Natural killer cell (primary cell): Measurements from ENCODE around the gene ZNF786. TPM values are rescaled to one million over a fixed set of nuclear protein-coding genes. Genes with fewer than 3 reads are reported as not detected.

ENCODE experiments used
- ATAC-seq, 3 donors: fragments of 150-1000 bp in 2 of 3; fragments of 200-7000 bp in 1 of 3; cut with Tn5 transposase; 1 replicate in 1 of 3; 2 replicates in 2 of 3; pipeline ENCODE4 v1.10.0; 2021; ENCODE audit warnings: mild to moderate bottlenecking in 2 of 3, moderate library complexity in 2 of 3
- DNase-seq, 2 donors: peaks; one replicate each; pipeline versions ENCODE4 v3.0.0 to v3.0.0-alpha.2; 2013 to 2021; ENCODE audit warnings: mixed read lengths in 1 of 2
- H3K27ac ChIP-seq: one replicate; pipeline ENCODE4 v1.5.1; 2013; ENCODE audit warnings: mild to moderate bottlenecking, low read length
- H3K27me3 ChIP-seq: one replicate; pipeline ENCODE4 v1.6.1; 2013; ENCODE audit warnings: low read length; ENCODE audit not compliant: control insufficient read depth, insufficient read depth
- H3K36me3 ChIP-seq: one replicate; pipeline ENCODE4 v1.6.1; 2013; ENCODE audit warnings: low read length; ENCODE audit not compliant: control insufficient read depth, insufficient read depth
- H3K4me1 ChIP-seq: one replicate; pipeline ENCODE4 v1.6.1; 2013; ENCODE audit warnings: low read length; ENCODE audit not compliant: control insufficient read depth, insufficient read depth
- H3K4me3 ChIP-seq: one replicate; pipeline ENCODE4 v1.5.1; 2013; ENCODE audit warnings: low read length
- H3K9me3 ChIP-seq: one replicate; pipeline ENCODE4 v1.6.1; 2013; ENCODE audit warnings: low read length; ENCODE audit not compliant: control insufficient read depth, insufficient read depth
- H3K27ac Mint-ChIP-seq, 2 donors: one replicate each; pipeline ENCODE4 v1.8.0; 2022; ENCODE audit warnings: mild to moderate bottlenecking in 2 of 2, mixed read lengths in 2 of 2, moderate library complexity in 1 of 2
- H3K27me3 Mint-ChIP-seq, 2 donors: one replicate each; pipeline ENCODE4 v1.8.0; 2022; ENCODE audit warnings: low read depth in 2 of 2, mixed read lengths in 2 of 2
- H3K36me3 Mint-ChIP-seq: one replicate; pipeline ENCODE4 v1.8.0; 2022; ENCODE audit warnings: mixed read lengths
- H3K4me1 Mint-ChIP-seq, 2 donors: one replicate each; pipeline ENCODE4 v1.8.0; 2022; ENCODE audit warnings: mixed read lengths in 2 of 2
- H3K4me3 Mint-ChIP-seq: one replicate; pipeline ENCODE4 v1.8.0; 2022; ENCODE audit warnings: mild to moderate bottlenecking, moderate library complexity, mixed read lengths
- H3K9me3 Mint-ChIP-seq, 2 donors: one replicate each; pipeline ENCODE4 v1.8.0; 2022; ENCODE audit warnings: mixed read lengths in 2 of 2
- WGBS: methylation state at CpG from one replicate; pipeline ENCODE4 v1.1.7; 2013; ENCODE audit warnings: missing lambda C conversion rate; ENCODE audit not compliant: insufficient coverage; 5-methylcytosine and 5-hydroxymethylcytosine counted together
- intact Hi-C: fragments of 100-400 bp; cut with micrococcal nuclease; formaldehyde crosslinking; loops from one replicate; pipeline ENCODE4 v1.14.2; 2022
- total RNA-seq, 4 donors: library from RNA; stranded (reverse); fragments of 120-200 nt in 1 of 4; gene quantifications; one replicate each; pipeline versions ENCODE4 v1.2.3 to v1.2.4, GENCODE V29; 2013 to 2022
- TF ChIP-seq, protein P1 (sequence below): fragments of 200-600 bp; IDR thresholded peaks from one replicate; pipeline ENCODE4 v1.8.0; 2022; ENCODE audit warnings: antibody characterized with exemption

Gene ZNF786
- total RNA-seq, 3 donors from 2014 or later (not counting 1 experiment from before 2014, with no cell fraction given), result 3.2 to 9.1 (median 4.6) TPM

DNA sequence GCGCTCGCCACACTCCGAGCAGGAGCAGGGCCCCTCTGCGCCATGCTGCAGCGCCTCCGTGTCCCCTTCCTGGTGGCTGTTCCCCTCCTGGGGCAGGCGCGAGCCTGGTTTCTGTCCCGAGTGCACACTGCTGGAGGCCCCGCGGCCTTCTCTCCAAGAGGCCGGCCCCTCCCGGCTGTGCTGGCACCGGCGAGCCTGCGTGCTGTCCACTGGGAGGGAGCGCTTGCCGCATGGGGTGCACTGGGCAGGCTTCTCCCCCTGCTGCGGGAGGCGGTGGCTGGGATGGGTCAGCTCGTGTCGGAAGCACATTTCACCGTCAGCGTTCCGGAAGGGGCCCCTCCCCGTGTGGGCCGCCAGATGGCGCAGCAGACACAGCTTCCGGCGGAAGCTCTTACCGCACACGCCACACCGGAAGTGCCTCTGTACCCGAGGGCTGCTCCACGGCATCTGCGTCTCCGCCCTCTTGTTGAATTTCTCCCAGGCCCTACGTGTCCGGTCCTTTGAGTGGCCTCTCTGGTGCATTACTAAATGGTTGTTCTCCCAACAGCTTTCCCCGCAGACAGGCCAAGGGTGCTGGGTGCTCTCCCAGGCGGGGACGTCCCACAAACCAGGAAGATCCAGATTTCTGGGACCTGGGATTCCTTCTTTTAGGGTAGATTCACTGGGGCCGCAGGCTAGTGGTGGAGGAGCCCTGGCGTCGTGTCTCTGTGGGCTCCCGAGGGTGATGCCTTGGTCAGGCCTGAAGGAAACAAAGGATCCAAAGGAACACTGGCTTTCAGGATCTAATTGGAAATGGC is 18.7 kb downstream of the ZNF786 start:
- peaks cover 3 to 8% of the 10 kb centered on the region in 2 donors for H3K4me1 Mint-ChIP-seq
- Histone ChIP-seq H3K36me3 (peaks cover 41% of the 10 kb centered on the region), H3K4me1 (peaks cover 7% of the 10 kb centered on the region), H3K9me3 (no peaks in the 10 kb centered on the region), H3K27ac (peak overlapping the region; percentile 12), H3K27me3 (no peaks in the 10 kb centered on the region), H3K4me3 (no peak overlapping the region)
- H3K27ac Mint-ChIP-seq, result peak overlapping the region; percentile 38 to 83
- H3K36me3 Mint-ChIP-seq, result peaks cover 5% of the 10 kb centered on the region
- no peaks in the 10 kb centered on the region for H3K27me3 Mint-ChIP-seq
- no peaks in the 10 kb centered on the region for H3K9me3 Mint-ChIP-seq
- peak overlapping the region; percentile 25 for H3K4me3 Mint-ChIP-seq
- 87% methylated on average over 46 of the region's 46 CpGs for WGBS
- peak; percentile 30 to 95 (median 69) for ATAC-seq
- intact Hi-C loops, result no loop called here
- peak in 1 of 2 donors; percentile 73 for DNase-seq
- TF ChIP-seq, protein P1, sequence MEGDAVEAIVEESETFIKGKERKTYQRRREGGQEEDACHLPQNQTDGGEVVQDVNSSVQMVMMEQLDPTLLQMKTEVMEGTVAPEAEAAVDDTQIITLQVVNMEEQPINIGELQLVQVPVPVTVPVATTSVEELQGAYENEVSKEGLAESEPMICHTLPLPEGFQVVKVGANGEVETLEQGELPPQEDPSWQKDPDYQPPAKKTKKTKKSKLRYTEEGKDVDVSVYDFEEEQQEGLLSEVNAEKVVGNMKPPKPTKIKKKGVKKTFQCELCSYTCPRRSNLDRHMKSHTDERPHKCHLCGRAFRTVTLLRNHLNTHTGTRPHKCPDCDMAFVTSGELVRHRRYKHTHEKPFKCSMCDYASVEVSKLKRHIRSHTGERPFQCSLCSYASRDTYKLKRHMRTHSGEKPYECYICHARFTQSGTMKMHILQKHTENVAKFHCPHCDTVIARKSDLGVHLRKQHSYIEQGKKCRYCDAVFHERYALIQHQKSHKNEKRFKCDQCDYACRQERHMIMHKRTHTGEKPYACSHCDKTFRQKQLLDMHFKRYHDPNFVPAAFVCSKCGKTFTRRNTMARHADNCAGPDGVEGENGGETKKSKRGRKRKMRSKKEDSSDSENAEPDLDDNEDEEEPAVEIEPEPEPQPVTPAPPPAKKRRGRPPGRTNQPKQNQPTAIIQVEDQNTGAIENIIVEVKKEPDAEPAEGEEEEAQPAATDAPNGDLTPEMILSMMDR, result no peak

GRCh38 chr7:149071182-149071635 is 19.3 kb downstream of the ZNF786 start:
- no peaks in the 10 kb centered on the region for H3K9me3 ChIP-seq

GRCh38 chr7:149070372-149071125 is 20.0 kb downstream of the ZNF786 start:
- no peak overlapping the region for H3K4me3 ChIP-seq
- TF ChIP-seq, protein P1, result no peak

More at GRCh38 chr7:149071182-149071635, 19.3 kb downstream of the ZNF786 start:
- WGBS, result 97% methylated on average over 29 of the region's 29 CpGs
- TF ChIP-seq, protein P1, result no peak
- H3K27me3 Mint-ChIP-seq, result no peaks in the 10 kb centered on the region
- Histone ChIP-seq H3K4me3 (no peak overlapping the region), H3K27ac (no peak overlapping the region), H3K4me1 (peaks cover 7% of the 10 kb centered on the region), H3K36me3 (peaks cover 38% of the 10 kb centered on the region), H3K27me3 (no peaks in the 10 kb centered on the region)
- no peak overlapping the region for H3K4me3 Mint-ChIP-seq
- DNase-seq (no peak), ATAC-seq (no peak)
- peaks cover 0 to 4% of the 10 kb centered on the region in 2 donors for H3K4me1 Mint-ChIP-seq
- no peaks in the 10 kb centered on the region for H3K36me3 Mint-ChIP-seq
- intact Hi-C loops, result no loop called here
- H3K9me3 Mint-ChIP-seq, result no peaks in the 10 kb centered on the region
- no peak overlapping the region for H3K27ac Mint-ChIP-seq

More at GRCh38 chr7:149070372-149071125, 20.0 kb downstream of the ZNF786 start:
- H3K4me1 ChIP-seq, result peaks cover 11% of the 10 kb centered on the region
- Mint-ChIP-seq H3K4me1 (peaks cover 0 to 4% of the 10 kb centered on the region in 2 donors), H3K9me3 (no peaks in the 10 kb centered on the region), H3K27ac (no peak overlapping the region), H3K27me3 (no peaks in the 10 kb centered on the region), H3K4me3 (no peak overlapping the region), H3K36me3 (no peaks in the 10 kb centered on the region)
- H3K27me3 ChIP-seq, result no peaks in the 10 kb centered on the region
- H3K9me3 ChIP-seq, result no peaks in the 10 kb centered on the region
- H3K36me3 ChIP-seq, result peaks cover 38% of the 10 kb centered on the region
- 98% methylated on average over 31 of the region's 31 CpGs for WGBS
- DNase-seq (no peak), ATAC-seq (no peak)
- intact Hi-C loops, result no loop called here
- H3K27ac ChIP-seq, result no peak overlapping the region
